DND-41 (cell line): ENCODE results near the gene SPPL2B.

Experiments
- ATAC-seq: fragments of 200-7000 bp; cut with Tn5 transposase; 3 replicates; pipeline ENCODE4 v1.9.1; 2021; ENCODE audit warnings: low read depth; ENCODE audit not compliant: insufficient read depth
- DNase-seq: peaks from one replicate; pipeline ENCODE4 v3.0.0-alpha.2; 2020
- H2AFZ ChIP-seq: 2 replicates; pipeline ENCODE4 v1.6.0; 2012; ENCODE audit warnings: low read depth, low read length
- H3K27ac ChIP-seq: 2 replicates; pipeline ENCODE4 v1.5.1; 2012; ENCODE audit warnings: low read length, inconsistent platforms
- H3K27me3 ChIP-seq: fragments of 200-600 bp; sonication (generic); 2 replicates; pipeline ENCODE4 v1.6.0; 2012; ENCODE audit warnings: low read length, mild to moderate bottlenecking, inconsistent platforms; ENCODE audit not compliant: insufficient read depth, poor library complexity
- H3K36me3 ChIP-seq: 2 replicates; pipeline ENCODE4 v1.5.1; 2012; ENCODE audit warnings: low read length, inconsistent platforms; ENCODE audit not compliant: insufficient read depth
- H3K4me1 ChIP-seq: 2 replicates; pipeline ENCODE4 v1.5.1; 2012; ENCODE audit warnings: mild to moderate bottlenecking, low read length; ENCODE audit not compliant: insufficient read depth
- H3K4me2 ChIP-seq: 2 replicates; pipeline ENCODE4 v1.6.0; 2012; ENCODE audit warnings: mild to moderate bottlenecking, moderate library complexity, low read length, inconsistent platforms; ENCODE audit not compliant: insufficient read depth
- H3K4me3 ChIP-seq, 2 experiments: fragments of 200-600 bp in 1 of 2; shearing (Covaris generic) in 1 of 2; 2 replicates each; pipeline ENCODE4 v1.5.1; 2012 to 2016; ENCODE audit warnings: inconsistent platforms in 2 of 2, low read length in 2 of 2, mild to moderate bottlenecking in 2 of 2, low read depth in 1 of 2, moderate library complexity in 1 of 2
- H3K79me2 ChIP-seq: 2 replicates; pipeline ENCODE4 v1.6.0; 2012; ENCODE audit warnings: low read length, inconsistent platforms; ENCODE audit not compliant: insufficient read depth
- H3K9ac ChIP-seq: 2 replicates; pipeline ENCODE4 v1.6.0; 2012; ENCODE audit warnings: low read depth, mild to moderate bottlenecking, inconsistent platforms, low read length, moderate library complexity
- H3K9me3 ChIP-seq: 2 replicates; pipeline ENCODE4 v1.5.1; 2012; ENCODE audit warnings: low read length, moderate library complexity, mild to moderate bottlenecking, inconsistent platforms; ENCODE audit not compliant: insufficient read depth, severe bottlenecking
- H4K20me1 ChIP-seq: 2 replicates; pipeline ENCODE4 v1.6.0; 2012; ENCODE audit warnings: low read length; ENCODE audit not compliant: insufficient read depth
- CTCF ChIP-seq: IDR thresholded peaks from 2 replicates; pipeline ENCODE4 v1.5.1; 2012; ENCODE audit warnings: borderline replicate concordance, low read length, moderate library complexity, mild to moderate bottlenecking; ENCODE audit not compliant: poor library complexity, severe bottlenecking; ENCODE audit errors: extremely low read depth
- EZH2 ChIP-seq: IDR thresholded peaks from 3 replicates; pipeline ENCODE4 v1.6.1; 2012; ENCODE audit warnings: borderline replicate concordance, low read depth, mild to moderate bottlenecking, moderate library complexity, low read length, inconsistent platforms; ENCODE audit not compliant: severe bottlenecking

SPPL2B gene

GRCh38 chr19:2286402-2287140 is 41.9 kb upstream of the SPPL2B start:
- DNase-seq (no peak), ATAC-seq (no peak)
- Histone ChIP-seq H3K79me2 (no peaks in the 10 kb centered on the region), H4K20me1 (peaks cover 9% of the 10 kb centered on the region; the same call in 1 of the 2 replicates), H3K27ac (no peak overlapping the region), H2AFZ (no peak overlapping the region), H3K4me1 (peaks cover 11% of the 10 kb centered on the region), H3K27me3 (no peaks in the 10 kb centered on the region), H3K9ac (no peak overlapping the region), H3K36me3 (no peaks in the 10 kb centered on the region), H3K4me3 (no peak overlapping the region), H3K9me3 (no peaks in the 10 kb centered on the region), H3K4me2 (no peak overlapping the region)
- no peak for TF ChIP-seq EZH2

GRCh38 chr19:2287585-2288337 is 40.7 kb upstream of the SPPL2B start:
- Histone ChIP-seq H4K20me1 (peaks cover 9% of the 10 kb centered on the region; the same call in 1 of the 2 replicates), H3K36me3 (no peaks in the 10 kb centered on the region), H3K27me3 (no peaks in the 10 kb centered on the region), H3K4me3 (no peak overlapping the region), H3K9ac (no peak overlapping the region), H3K4me1 (peaks cover 11% of the 10 kb centered on the region), H2AFZ (no peak overlapping the region), H3K9me3 (no peaks in the 10 kb centered on the region), H3K4me2 (no peak overlapping the region), H3K79me2 (no peaks in the 10 kb centered on the region), H3K27ac (no peak overlapping the region)
- no peak for DNase-seq
- TF ChIP-seq EZH2 (no peak), CTCF (no peak)
- no peak for ATAC-seq

DNA sequence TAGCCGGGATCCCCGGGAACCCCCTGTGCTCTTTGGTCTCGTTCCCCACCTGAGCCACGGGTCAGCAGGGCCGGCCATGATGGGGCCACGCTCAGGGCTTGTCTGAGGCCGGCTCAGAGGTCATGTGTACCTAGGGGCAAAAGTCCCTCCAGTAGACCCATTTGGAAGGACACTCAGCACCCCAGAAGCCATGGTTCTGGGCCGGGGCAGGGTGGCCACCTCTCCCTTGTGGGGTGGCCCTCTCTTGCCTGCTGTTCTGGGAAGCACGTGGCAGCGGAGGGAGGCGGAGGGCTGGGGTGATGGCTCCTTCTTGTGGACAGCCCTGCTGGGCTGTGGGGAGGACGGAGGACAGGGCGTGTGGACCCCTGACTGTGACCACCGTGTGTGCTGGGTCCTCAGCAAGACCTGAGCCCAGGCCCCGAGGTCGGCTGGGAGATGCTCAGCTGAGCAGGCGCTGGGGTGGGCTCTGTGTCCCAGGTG is 40.1 kb upstream of the SPPL2B start:
- ATAC-seq (no peak), DNase-seq (no peak)
- Histone ChIP-seq H3K27me3 (no peaks in the 10 kb centered on the region), H3K4me2 (no peak overlapping the region), H3K9me3 (no peaks in the 10 kb centered on the region), H3K79me2 (no peaks in the 10 kb centered on the region), H4K20me1 (peaks cover 9% of the 10 kb centered on the region; the same call in 1 of the 2 replicates), H3K9ac (no peak overlapping the region), H3K4me3 (no peak overlapping the region), H2AFZ (no peak overlapping the region), H3K4me1 (peaks cover 11% of the 10 kb centered on the region), H3K27ac (no peak overlapping the region), H3K36me3 (no peaks in the 10 kb centered on the region)
- no peak for TF ChIP-seq EZH2
- no peak for TF ChIP-seq CTCF
